Cardiac fibroblast (primary cell): ENCODE results near the gene DCT.

Experiments
- DNase-seq, 2 donors: peaks; one replicate each; pipeline versions ENCODE4 v3.0.0 to v3.0.0-alpha.2; 2010; ENCODE audit warnings: low read depth in 2 of 2
- H3K4me3 ChIP-seq, 2 donors: replicated peaks in 1 of 2; 1 replicate in 1 of 2; 2 replicates in 1 of 2; pipeline ENCODE4 v1.5.1; 2011; ENCODE audit warnings: low read depth in 2 of 2, low read length in 2 of 2, mild to moderate bottlenecking in 2 of 2, moderate library complexity in 1 of 2
- TF ChIP-seq, protein P1 (sequence below): IDR thresholded peaks from one replicate; pipeline ENCODE4 v1.5.1; 2011; ENCODE audit warnings: low read depth, mild to moderate bottlenecking, low read length, inconsistent platforms

DCT gene

GRCh38 chr13:94487043-94487442 is 7.6 kb upstream of the DCT start:
- H3K4me3 ChIP-seq, result no peak overlapping the region
- no peak for DNase-seq
- TF ChIP-seq, protein P1, sequence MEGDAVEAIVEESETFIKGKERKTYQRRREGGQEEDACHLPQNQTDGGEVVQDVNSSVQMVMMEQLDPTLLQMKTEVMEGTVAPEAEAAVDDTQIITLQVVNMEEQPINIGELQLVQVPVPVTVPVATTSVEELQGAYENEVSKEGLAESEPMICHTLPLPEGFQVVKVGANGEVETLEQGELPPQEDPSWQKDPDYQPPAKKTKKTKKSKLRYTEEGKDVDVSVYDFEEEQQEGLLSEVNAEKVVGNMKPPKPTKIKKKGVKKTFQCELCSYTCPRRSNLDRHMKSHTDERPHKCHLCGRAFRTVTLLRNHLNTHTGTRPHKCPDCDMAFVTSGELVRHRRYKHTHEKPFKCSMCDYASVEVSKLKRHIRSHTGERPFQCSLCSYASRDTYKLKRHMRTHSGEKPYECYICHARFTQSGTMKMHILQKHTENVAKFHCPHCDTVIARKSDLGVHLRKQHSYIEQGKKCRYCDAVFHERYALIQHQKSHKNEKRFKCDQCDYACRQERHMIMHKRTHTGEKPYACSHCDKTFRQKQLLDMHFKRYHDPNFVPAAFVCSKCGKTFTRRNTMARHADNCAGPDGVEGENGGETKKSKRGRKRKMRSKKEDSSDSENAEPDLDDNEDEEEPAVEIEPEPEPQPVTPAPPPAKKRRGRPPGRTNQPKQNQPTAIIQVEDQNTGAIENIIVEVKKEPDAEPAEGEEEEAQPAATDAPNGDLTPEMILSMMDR, result no peak

- peak in 1 of 2 donors; percentile 1 for DNase-seq
- no peak overlapping the region for H3K4me3 ChIP-seq
- TF ChIP-seq, protein P1, result no peak
Observed at GRCh38 chr13:94483970-94484369, 4.5 kb upstream of the DCT start.

- DNase-seq, result peak; percentile 65 to 71
- TF ChIP-seq, protein P1, result no peak
- H3K4me3 ChIP-seq, result no peak overlapping the region
Observed at GRCh38 chr13:94481941-94482340, 2.5 kb upstream of the DCT start.

DNA sequence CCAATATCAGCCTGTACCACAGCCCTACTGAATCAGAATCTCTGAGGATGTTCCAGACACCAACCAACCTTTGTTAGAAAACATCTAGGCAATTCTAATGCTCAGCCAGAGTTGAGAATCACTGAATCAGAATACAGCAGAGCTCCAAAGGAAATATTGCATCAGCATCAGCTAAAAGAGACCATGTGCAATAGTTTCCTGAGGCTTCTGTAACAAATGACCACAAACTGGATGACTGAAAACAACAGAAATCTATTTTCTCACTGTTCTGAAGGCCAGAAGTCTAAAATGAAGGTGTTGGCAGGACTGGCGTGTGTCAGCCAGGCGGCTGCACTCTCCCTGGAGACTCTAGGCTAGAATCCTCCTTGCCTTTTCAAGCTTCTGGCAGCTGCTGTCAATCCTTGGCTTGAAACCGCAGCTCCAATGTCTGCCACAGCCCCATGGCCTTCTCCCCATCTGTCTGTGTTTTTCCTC is 1.2 kb upstream of the DCT start:
- TF ChIP-seq, protein P1, result no peak
- no peak overlapping the region for H3K4me3 ChIP-seq
- DNase-seq, result peak; percentile 53 to 76

GRCh38 chr13:94478913-94479312 is 569 bp downstream of the DCT start:
- DNase-seq, result no peak
- TF ChIP-seq, protein P1, result no peak
- H3K4me3 ChIP-seq, result no peak overlapping the region

DNA sequence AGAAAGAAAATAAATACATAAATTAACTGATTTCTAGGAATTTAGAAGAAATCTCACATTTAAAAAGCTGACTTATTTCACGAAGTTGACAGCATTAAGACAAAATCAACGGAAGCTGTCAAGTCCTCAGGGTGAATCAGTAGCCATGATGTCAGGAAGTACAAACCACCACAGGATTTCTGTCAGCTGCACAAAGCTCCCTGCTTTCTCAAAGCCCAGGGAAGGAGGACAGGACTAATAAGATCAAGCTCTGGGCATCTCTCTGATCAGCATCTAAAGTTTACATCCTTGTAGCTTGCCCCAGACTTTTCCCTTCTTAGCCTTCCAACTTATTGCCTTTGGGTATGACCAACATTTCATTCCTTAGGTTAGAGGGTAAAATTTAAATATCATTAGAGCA is 9.4 kb downstream of the DCT start:
- DNase-seq, result no peak
- H3K4me3 ChIP-seq, result no peak overlapping the region
- TF ChIP-seq, protein P1, result no peak

- TF ChIP-seq, protein P1, result no peak
- no peak overlapping the region for H3K4me3 ChIP-seq
- no peak for DNase-seq
Observed at GRCh38 chr13:94464771-94465170, 14.7 kb downstream of the DCT start.
